ENCODE results near the gene BTG2. TPM values are rescaled to one million over a fixed set of nuclear protein-coding genes. Genes with fewer than 3 reads are reported as not detected.

Gene BTG2
- total and polyA plus RNA-seq, 12 donors = 11.4 to 175 (median 49.3) TPM

DNA sequence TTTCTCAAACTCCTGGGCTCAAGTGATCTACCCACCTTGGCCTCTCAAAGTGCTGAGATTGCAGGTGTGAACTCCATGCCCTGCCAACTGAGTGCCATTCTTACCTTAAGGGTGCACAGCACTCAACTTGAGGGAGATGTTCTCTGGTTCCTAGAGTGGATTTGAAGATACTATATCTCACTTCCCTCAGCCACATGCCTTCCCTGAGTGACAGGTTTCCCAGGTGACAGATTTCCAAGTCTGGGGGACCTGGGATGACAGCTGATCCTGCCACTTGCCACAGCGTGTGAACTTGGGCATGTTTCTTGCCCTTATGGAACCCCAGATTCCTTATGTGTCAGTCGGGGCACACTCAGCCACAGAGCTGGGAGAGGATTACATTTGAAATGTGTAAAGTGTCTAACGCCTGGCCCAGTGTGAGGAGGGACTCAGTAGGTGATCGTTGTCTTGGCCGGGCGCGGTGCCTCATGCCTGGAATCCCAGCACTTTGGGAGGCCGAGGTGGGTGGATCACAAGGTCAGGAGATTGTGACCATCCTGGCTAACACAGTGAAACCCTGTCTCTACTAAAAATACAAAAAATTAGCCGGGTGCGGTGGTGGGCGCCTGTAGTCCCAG lies 29.6 kb upstream of the BTG2 start:
- Histone ChIP-seq H3K9me3 (replicated peaks in 1 of 3) (no peaks in the 10 kb centered on the region), H3K27me3 (no peaks in the 10 kb centered on the region), H3K27ac (peak overlapping the region in 2 of 5 donors; percentile 78 to 85), H3K4me1 (replicated peaks in 1 of 2) (peaks cover 16 to 53% of the 10 kb centered on the region in 2 donors), H3K36me3 (replicated peaks in 1 of 2) (no peaks in the 10 kb centered on the region), H3K4me3 (no peak overlapping the region)
- DNase-seq = peak in 1 of 7 donors; percentile 14
- WGBS, 4 donors = 87 to 96% (median 92%) methylated on average over 9 to 11 of the region's 11 CpGs
- no peak for TF ChIP-seq POLR2A (IDR thresholded peaks at IDR 0.05)
- TF ChIP-seq, protein P1, sequence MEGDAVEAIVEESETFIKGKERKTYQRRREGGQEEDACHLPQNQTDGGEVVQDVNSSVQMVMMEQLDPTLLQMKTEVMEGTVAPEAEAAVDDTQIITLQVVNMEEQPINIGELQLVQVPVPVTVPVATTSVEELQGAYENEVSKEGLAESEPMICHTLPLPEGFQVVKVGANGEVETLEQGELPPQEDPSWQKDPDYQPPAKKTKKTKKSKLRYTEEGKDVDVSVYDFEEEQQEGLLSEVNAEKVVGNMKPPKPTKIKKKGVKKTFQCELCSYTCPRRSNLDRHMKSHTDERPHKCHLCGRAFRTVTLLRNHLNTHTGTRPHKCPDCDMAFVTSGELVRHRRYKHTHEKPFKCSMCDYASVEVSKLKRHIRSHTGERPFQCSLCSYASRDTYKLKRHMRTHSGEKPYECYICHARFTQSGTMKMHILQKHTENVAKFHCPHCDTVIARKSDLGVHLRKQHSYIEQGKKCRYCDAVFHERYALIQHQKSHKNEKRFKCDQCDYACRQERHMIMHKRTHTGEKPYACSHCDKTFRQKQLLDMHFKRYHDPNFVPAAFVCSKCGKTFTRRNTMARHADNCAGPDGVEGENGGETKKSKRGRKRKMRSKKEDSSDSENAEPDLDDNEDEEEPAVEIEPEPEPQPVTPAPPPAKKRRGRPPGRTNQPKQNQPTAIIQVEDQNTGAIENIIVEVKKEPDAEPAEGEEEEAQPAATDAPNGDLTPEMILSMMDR (IDR thresholded peaks at IDR 0.05) = no peak
- intact Hi-C loops (cut with DNase I) = loop anchor here (10.0 kb wide), 2 partner anchors 169 to 209 kb away; no protein-coding TSS in a partner anchor

DNA sequence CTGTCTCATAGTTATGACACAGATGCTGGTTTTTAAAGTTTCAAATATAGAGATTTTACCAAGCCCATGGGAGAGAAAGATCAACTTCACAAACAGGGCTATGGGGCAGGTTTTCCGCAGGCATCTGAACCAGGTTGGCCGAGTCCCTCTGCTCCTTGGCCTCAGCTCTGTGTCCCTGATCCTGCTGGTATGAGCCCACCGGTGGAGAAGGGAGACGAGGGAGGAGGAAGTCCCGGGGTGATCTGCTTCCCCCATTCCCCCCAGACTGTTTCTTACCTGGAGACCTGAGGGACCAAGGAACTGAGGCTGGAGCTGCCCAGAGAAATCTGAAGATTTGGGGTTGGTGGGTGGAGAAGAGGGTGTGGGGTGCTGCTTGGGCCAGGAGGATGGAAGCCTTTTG lies 28.9 kb upstream of the BTG2 start:
- no peak overlapping the region for H3K27ac ChIP-seq
- WGBS, 4 donors = 79 to 88% (median 86%) methylated on average over 5 of the region's 5 CpGs
- H3K9me3 ChIP-seq (replicated peaks in 1 of 3) = no peaks in the 10 kb centered on the region
- intact Hi-C loops (cut with DNase I) = loop anchor here (10.0 kb wide), 2 partner anchors 168 to 208 kb away; no protein-coding TSS in a partner anchor
- no peaks in the 10 kb centered on the region for H3K36me3 ChIP-seq (replicated peaks in 1 of 2)
- no peak for TF ChIP-seq POLR2A (IDR thresholded peaks at IDR 0.05)
- TF ChIP-seq, protein P1 (IDR thresholded peaks at IDR 0.05) = no peak
- no peaks in the 10 kb centered on the region for H3K27me3 ChIP-seq
- peak in 2 of 7 donors; percentile 15 to 36 for DNase-seq
- peaks cover 16 to 53% of the 10 kb centered on the region in 2 donors for H3K4me1 ChIP-seq (replicated peaks in 1 of 2)
- H3K4me3 ChIP-seq = no peak overlapping the region

DNA sequence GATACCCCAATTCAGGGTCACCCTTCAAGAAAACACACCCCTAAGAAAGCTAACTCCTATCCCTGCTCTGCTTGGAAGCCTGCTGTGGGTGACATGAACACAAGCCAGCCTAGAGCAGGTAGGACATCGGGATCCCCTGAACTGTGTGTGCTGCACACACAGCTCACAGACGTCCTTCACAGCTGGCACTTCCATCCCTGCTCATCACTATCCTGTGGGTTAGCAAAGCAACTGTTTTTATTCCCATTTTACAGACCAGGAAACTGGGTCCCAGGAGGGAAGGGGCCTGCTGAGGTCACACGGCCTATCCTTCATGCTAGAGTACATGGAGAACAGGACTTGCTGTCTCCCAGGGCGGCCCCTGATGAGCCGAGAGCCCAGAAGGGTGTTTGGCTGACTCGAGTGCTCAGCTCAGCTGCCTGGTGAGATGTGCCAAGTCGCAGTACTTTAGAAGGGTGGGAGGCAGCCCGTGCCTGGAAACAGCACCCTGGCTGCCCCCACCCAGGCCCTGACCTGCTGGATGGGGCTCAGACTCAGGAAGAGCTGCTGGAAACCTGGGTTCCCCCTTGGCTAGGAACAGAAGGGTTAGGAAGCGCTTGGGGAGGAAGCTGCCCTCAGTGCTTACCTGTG lies 28.3 kb upstream of the BTG2 start:
- Histone ChIP-seq H3K9me3 (replicated peaks in 1 of 3) (no peaks in the 10 kb centered on the region), H3K27ac (peak overlapping the region in 2 of 5 donors; percentile 18 to 95), H3K4me3 (no peak overlapping the region), H3K4me1 (replicated peaks in 1 of 2) (peaks cover 16 to 53% of the 10 kb centered on the region in 2 donors), H3K36me3 (replicated peaks in 1 of 2) (no peaks in the 10 kb centered on the region), H3K27me3 (no peaks in the 10 kb centered on the region)
- no peak for TF ChIP-seq POLR2A (IDR thresholded peaks at IDR 0.05)
- TF ChIP-seq, protein P1 (IDR thresholded peaks at IDR 0.05) = no peak
- intact Hi-C loops (cut with DNase I) = loop anchor here (10.0 kb wide), 2 partner anchors 168 to 208 kb away; no protein-coding TSS in a partner anchor
- DNase-seq = peak in 1 of 7 donors; percentile 56
- 87 to 89% (median 88%) methylated on average over 9 of the region's 9 CpGs for WGBS, 4 donors

DNA sequence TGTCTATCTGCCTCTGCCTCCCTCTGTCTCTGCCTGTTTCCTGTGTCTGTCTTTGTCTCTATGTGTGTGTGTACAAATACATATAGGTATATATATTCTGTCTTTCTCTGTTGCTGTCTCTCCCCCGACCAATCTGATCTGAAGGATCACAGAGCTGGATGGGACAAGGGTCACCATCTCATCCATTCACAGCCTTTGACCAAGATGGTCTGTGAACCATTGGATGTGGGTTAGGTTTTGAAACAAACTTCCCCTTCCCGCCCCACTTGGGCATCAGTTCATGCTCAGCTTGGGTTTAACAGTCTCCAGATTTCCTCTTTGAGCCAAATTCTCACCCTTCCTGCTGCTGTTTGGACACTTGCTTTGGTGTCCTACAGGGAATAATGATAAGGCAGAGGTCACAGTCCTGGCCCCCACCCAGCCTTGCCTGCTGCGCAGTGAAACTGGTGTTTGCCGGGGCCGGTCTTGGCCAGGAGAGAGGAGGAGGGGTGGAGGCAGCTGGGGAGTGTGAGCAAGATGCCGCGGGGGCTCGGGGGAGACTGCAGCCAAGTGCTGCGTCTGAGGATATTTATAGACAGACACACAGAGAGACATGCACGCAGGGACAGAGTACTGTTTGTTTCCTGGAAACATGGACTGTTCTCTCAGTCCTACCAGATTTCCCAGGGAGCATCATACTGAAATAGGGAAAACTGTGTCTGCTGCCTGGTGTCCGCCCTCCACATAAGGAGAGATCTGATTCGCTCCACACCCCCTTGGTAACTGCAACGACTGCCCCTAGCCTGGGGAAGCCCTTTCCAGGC lies 27.0 kb upstream of the BTG2 start:
- H3K4me1 ChIP-seq (replicated peaks in 1 of 2) = peaks cover 16 to 51% of the 10 kb centered on the region in 2 donors
- no peaks in the 10 kb centered on the region for H3K9me3 ChIP-seq (replicated peaks in 1 of 3)
- H3K36me3 ChIP-seq (replicated peaks in 1 of 2) = no peaks in the 10 kb centered on the region
- peak overlapping the region; percentile 70 to 95 (median 79) for H3K27ac ChIP-seq
- intact Hi-C loops (cut with DNase I) = loop anchor here (10.0 kb wide), 2 partner anchors 167 to 207 kb away; no protein-coding TSS in a partner anchor
- no peaks in the 10 kb centered on the region for H3K27me3 ChIP-seq
- 9 to 15% (median 11%) methylated on average over 9 to 13 of the region's 13 CpGs for WGBS, 4 donors
- TF ChIP-seq, protein P1 (IDR thresholded peaks at IDR 0.05) = no peak
- peak; percentile 31 to 68 for TF ChIP-seq POLR2A (IDR thresholded peaks at IDR 0.05)
- peak overlapping the region in 1 of 4 donors; percentile 28 for H3K4me3 ChIP-seq
- DNase-seq = peak; percentile 87 to 97 (median 94)

Data from adrenal gland (tissue), 12 donors.